Brain microvascular endothelial cell (primary cell): Measurements from ENCODE around the gene ANKRD55.

Experiments used
- DNase-seq: peaks from one replicate; pipeline ENCODE4 v3.0.0-alpha.2; 2020
- H3K27ac ChIP-seq: fragments of 250-450 bp; sonication (Bioruptor Pico); 2 replicates; pipeline ENCODE4 v1.5.1; 2020; ENCODE audit warnings: mild to moderate bottlenecking, moderate library complexity
- H3K27me3 ChIP-seq: fragments of 250-450 bp; sonication (Bioruptor Pico); replicated peaks from 2 replicates; pipeline ENCODE4 v1.5.1; 2020; ENCODE audit warnings: mild to moderate bottlenecking
- H3K36me3 ChIP-seq: fragments of 250-450 bp; sonication (Bioruptor Pico); replicated peaks from 2 replicates; pipeline ENCODE4 v1.5.1; 2020; ENCODE audit warnings: mild to moderate bottlenecking
- H3K4me3 ChIP-seq: 2 replicates; pipeline ENCODE4 v1.5.1; 2011; ENCODE audit warnings: low read depth, mild to moderate bottlenecking, control low read depth, low read length, moderate library complexity
- CTCF ChIP-seq: IDR thresholded peaks from 2 replicates; pipeline ENCODE4 v1.5.1; 2011; ENCODE audit warnings: low read depth, mild to moderate bottlenecking, moderate library complexity, low read length, control low read depth, inconsistent platforms; ENCODE audit errors: missing control alignments
- in situ Hi-C: cut with HindIII; loops from 2 replicates; pipeline ENCODE4 v1.10.0; 2017; ENCODE audit warnings: low sequenced_read_pairs, low pct_ligation_motif_present

Gene ANKRD55

GRCh38 chr5:56146674-56147073, 86.5 kb downstream of the ANKRD55 start:
- TF ChIP-seq CTCF, result no peak
- no peak for DNase-seq
- H3K4me3 ChIP-seq, result no peak overlapping the region
- no peaks in the 10 kb centered on the region for H3K36me3 ChIP-seq
- in situ Hi-C loops, result no loop called here
- H3K27ac ChIP-seq, result no peak overlapping the region
- no peaks in the 10 kb centered on the region for H3K27me3 ChIP-seq

- in situ Hi-C loops, result no loop called here
- DNase-seq, result no peak
- H3K27me3 ChIP-seq, result no peaks in the 10 kb centered on the region
- H3K27ac ChIP-seq, result no peak overlapping the region
- no peaks in the 10 kb centered on the region for H3K36me3 ChIP-seq
- no peak for TF ChIP-seq CTCF
- H3K4me3 ChIP-seq, result no peak overlapping the region
Measured at GRCh38 chr5:56145511-56145910, 87.6 kb downstream of the ANKRD55 start.

GRCh38 chr5:56145106-56145505, 88.0 kb downstream of the ANKRD55 start:
- no peak for TF ChIP-seq CTCF
- H3K36me3 ChIP-seq, result no peaks in the 10 kb centered on the region
- no peak overlapping the region for H3K27ac ChIP-seq
- no peaks in the 10 kb centered on the region for H3K27me3 ChIP-seq
- no peak overlapping the region for H3K4me3 ChIP-seq
- in situ Hi-C loops, result no loop called here
- no peak for DNase-seq

- no peak overlapping the region for H3K4me3 ChIP-seq
- no peak overlapping the region for H3K27ac ChIP-seq
- H3K27me3 ChIP-seq, result no peaks in the 10 kb centered on the region
- DNase-seq, result no peak
- peak; percentile 16 for TF ChIP-seq CTCF
- in situ Hi-C loops, result no loop called here
- no peaks in the 10 kb centered on the region for H3K36me3 ChIP-seq
Measured at GRCh38 chr5:56144211-56144610, 88.9 kb downstream of the ANKRD55 start.

- Histone ChIP-seq H3K27ac (no peak overlapping the region), H3K27me3 (no peaks in the 10 kb centered on the region), H3K4me3 (no peak overlapping the region), H3K36me3 (no peaks in the 10 kb centered on the region)
- no peak for DNase-seq
- in situ Hi-C loops, result no loop called here
- no peak for TF ChIP-seq CTCF
Measured at GRCh38 chr5:56143373-56143714, 89.8 kb downstream of the ANKRD55 start.

- H3K27ac ChIP-seq, result no peak overlapping the region
- DNase-seq, result no peak
- H3K27me3 ChIP-seq, result no peaks in the 10 kb centered on the region
- no peak overlapping the region for H3K4me3 ChIP-seq
- in situ Hi-C loops, result no loop called here
- TF ChIP-seq CTCF, result no peak
- no peaks in the 10 kb centered on the region for H3K36me3 ChIP-seq
Measured at GRCh38 chr5:56142614-56143372, 90.3 kb downstream of the ANKRD55 start.
